Activated CD4-positive, alpha-beta T cell treated with anti-CD3 and anti-CD28 coated beads for 4 hours (primary cell): ENCODE measurements around the gene SOD1.
A peak's percentile ranks its signal among the peaks of the same experiment; 100 is the strongest.
"Not testable (repeated sequence)": the region's sequence is repeated elsewhere in the genome, so short reads cannot be mapped to it uniquely, and the experiment has no call there.

ENCODE experiments used
- DNase-seq, 2 donors: peaks; one replicate each; pipeline ENCODE4 v3.0.0-alpha.2; 2020

SOD1 gene

DNA sequence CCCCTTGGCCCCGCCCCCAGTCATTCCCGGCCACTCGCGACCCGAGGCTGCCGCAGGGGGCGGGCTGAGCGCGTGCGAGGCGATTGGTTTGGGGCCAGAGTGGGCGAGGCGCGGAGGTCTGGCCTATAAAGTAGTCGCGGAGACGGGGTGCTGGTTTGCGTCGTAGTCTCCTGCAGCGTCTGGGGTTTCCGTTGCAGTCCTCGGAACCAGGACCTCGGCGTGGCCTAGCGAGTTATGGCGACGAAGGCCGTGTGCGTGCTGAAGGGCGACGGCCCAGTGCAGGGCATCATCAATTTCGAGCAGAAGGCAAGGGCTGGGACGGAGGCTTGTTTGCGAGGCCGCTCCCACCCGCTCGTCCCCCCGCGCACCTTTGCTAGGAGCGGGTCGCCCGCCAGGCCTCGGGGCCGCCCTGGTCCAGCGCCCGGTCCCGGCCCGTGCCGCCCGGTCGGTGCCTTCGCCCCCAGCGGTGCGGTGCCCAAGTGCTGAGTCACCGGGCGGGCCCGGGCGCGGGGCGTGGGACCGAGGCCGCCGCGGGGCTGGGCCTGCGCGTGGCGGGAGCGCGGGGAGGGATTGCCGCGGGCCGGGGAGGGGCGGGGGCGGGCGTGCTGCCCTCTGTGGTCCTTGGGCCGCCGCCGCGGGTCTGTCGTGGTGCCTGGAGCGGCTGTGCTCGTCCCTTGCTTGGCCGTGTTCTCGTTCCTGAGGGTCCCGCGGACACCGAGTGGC lies at the start of gene SOD1:
Gene SOD1, plus strand, starts transcription at position 158 of the 723 bp plus-strand sequence. Its CDS starts 77 bp downstream, at position 235.
- DNase-seq: peak; percentile 97

DNA sequence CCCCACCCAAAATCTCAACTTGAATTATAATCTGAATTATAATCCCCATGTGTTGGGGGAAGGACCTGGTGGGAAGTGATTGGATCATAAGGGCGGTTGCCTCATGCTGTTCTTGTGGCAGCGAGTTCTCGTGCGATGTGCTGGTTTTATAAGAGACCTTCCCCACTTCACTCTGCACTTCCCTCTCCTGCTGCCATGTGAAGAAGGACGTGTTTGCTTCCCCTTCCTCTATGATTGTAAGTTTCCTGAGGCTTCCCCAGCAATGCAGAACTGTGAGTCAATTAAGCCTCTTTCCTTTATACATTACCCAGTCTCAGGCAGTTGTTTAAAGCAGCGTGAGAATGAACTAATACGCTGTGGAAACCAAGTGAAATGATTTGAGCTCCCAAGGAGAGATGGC lies 48.0 kb upstream of the SOD1 start:
- DNase-seq: no peak

DNA sequence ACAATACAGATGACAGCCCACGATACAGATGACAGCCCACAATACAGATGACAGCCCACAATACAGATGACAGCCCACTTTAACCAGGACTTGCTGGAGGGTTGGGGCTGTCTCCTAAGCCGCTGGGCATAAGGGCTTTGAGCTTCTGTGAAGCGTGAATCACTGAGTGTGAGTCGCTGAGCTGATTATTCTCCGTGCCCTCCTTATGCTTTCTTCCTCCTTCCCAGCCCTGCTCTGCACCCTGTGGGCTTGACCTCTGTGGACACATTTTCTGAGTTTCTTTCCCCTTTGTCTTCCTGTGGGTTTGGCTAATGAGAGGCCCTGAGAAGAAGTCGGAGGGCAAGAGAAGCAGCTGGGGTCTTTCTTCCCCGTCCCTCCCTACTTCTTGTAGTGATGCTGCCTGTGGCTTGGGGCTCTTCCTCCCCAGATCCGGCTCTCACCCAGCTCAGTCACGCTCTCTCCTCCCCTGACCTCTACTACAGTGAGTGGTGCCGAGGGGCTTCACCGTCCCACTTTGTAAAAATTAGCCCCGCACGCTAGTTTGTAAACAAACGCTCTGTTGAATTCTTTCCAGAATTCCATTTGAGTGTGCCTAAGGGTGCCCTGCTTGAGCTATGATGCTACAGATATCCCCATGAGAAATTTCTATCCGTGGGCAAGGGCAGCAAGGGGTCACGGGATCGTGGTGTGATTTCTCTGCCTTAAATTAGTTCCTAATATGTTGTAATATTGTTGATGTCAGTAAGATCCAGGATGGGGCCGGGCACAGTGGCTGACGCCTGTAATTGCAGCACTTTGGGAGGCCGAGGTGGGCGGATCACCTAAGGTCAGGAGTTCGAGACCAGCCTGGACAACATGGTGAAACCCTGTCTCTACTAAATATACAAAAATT lies 46.4 kb upstream of the SOD1 start:
- DNase-seq: no peak

DNA sequence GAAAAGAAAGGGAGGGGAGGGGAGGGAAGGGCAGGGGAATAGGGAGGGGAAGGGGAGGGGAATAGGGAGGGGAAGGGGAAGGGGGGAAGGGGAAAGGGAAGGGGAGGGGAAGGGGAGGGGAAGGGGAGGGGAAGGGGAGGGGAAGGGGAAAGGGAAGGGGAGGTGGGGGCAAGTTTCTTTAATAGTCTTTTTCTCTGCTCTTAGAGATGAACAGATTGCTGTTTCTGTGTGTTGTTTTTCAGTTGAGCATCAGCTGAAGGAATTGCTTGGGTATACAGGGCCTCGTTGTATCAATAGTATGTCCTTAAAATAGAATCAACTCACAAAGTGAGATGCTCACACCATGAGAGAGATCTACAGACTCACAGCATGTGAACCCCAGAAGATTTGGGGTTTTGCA lies 44.8 kb upstream of the SOD1 start:
- DNase-seq: no peak

DNA sequence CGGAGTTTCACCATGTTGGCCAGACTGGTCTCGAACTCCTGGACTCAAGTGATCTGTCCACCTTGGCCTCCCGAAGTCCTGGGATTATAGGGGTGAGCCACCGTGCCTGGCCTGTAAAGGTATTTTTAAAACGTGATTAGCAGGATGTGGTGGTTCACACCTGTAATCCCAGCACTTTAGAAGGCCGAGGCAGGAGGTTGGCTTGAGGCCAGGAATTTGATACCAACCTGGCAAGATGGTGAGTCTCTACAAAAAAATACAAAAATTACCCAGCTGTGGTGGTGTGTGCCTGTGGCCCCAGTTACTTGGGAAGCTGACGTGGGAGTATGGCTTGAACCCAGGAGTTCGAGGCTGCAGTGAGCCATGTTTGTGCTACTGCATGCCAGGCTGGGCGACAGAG lies 43.3 kb upstream of the SOD1 start:
- DNase-seq: no peak

DNA sequence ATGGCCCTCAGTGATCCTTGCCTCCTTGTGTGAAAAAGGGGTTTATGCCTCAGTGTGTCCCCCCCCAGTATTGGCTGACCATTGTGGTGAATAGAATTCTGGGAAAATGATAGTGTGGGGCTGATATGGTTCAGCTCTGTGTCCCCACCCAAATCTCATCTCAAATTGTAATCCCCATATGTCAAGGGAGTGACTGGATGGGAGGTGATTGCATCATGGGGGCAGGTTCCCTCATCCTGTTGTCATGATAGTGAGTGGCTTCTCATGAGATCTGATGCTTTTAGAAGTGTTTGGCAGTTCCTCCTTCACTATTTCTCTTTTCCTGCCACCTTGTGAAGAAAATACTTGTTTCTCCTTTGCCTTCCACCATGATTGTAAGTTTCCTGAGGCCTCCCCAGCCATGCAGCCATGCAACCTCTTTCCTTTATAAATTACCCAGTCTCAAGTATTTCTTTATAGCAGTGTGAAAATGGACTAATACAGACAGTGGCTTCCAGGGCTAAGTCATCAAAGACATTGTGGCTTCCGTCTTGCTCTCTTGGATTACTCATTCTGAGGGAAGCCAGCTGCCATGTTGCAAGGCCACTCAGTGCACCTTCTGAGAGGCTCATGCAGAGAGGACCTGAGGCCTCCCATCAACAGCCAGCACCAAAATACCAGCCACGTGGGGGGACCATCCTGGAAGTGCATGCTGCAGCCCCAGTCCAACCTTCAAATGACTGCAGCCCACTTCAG lies 40.6 kb upstream of the SOD1 start:
- DNase-seq: no peak

DNA sequence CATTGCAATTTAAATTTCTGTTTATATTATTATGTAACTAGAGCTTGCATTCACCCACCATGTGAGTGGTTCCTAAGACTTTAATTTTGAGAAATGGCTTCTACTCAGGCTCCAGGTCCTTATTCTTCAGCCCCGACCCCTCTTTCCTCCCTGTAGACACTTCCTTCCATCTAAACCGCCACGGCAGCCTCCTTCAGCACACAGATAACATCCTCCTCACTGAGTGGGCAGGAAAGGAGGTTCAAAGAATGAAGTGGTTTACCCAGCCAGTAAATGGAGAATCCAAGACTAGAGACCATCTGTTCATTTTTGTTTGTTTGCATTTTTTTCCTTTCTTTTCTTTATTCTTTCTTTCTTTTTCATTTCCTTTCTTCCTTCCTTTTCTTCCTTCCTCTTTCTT lies 37.1 kb upstream of the SOD1 start:
- DNase-seq: no peak

DNA sequence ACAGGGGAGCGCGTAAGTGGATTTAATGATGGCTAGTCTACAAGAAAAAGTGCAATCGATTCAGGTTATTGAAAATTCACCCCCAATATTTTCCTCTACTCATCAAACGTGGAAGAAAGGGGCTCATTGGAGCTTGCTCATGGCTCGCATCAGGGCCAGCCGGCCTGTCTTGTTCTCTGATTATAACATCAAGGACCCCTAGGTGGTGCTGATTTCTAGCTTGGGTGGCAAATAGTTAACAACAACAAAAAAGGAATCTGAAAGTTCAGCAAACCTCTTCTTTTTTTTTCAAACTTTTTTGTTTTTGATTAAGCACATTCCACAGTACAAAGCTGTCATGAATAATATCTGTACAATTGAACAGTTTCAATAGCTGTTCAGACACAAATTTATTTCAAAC lies 35.8 kb upstream of the SOD1 start:
- no peak for DNase-seq

DNA sequence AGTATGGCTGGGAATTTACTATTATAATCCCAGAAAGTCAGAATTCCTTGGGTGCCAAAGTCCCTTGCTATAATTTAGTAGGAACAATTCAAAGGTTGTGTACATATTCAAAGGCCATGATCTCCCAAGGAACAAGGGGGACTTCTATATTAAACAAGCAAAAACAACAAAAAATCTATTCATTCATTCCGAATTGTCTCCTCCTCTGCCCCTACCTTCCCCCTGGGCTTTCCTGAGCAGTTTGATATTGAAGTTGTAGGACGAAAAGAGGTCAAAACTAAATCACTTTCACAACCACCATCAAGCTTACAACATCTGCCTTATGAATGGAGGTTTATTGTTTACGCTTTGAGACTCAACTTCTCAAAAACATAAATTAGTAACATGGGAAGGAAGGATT lies 35.3 kb upstream of the SOD1 start:
- DNase-seq: no peak

DNA sequence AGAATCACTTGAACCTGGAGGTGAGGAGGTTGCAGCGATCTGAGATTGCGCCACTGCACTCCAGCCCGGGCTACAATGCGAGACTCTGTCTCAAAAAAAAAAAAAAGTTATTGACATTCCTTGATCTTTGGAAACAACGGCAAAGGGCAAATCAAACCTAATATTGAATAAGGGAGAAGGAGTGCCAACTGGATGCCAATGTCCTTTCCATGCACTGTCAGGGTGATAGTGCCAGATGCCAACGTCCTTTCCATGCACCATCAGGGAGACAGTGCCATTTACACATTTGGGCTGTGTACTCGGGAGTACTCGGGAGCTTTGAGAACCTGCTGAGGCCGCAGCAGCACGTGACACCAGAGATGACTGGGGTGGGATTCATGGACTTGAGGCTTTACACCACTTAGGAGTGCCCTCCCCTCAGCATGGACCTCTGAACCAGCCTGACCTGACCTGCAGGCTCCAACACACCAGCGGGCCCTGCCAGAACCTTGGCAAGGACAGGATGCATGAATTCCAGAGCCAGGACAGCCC lies 34.5 kb upstream of the SOD1 start:
- no peak for DNase-seq

DNA sequence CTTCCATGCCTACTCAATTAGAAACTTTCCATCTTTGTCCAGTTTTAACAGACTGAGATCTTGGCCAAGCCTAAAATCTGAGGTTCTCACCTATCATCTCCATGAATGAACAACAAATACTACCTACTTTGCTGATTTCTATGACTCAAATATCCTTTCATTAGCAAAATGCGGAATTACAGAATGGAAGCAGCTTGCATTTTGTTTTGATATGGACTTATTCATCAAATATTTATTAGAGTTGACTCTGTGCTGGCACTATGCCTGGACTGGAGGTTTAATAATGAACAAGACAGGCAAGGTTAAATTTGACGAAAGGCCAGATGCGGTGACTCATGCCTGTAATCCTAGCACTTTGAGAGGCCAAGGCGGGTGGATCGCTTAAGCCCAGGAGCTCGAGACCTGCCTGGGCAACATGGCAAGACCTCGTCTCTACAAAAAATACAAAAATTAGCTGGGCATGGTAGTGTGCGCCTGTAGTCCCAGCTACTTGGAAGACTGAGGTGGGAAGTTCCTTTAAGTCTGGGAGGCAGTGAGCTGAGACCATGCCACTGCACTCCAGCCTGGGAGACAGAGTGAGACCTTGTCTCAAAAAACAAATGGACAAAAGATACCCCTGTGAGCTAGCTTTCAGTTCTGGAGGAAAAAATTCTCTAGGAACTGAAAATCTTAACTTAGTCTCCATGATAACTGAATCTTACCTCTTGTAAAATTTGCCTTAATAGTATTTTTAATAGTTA lies 29.4 kb upstream of the SOD1 start:
- DNase-seq: no peak

DNA sequence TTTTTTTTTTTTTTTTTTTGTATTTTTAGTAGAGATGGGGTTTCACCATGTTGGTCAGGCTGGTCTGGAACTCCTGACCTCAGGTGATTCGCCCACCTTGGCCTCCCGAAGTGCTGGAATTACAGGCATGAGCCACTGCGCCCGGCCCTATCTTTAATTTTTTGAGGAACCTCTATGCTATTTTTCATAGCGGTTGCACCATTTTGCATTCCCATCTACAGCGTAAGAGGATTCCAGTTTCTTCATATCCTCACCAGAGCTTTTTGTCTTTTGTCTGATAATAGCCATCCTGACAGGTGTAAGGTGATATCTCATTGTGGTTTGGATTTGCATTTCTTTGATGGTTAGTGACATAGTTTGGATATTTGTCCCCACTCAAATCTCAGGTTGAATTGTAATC lies 27.6 kb upstream of the SOD1 start:
- not testable (repeated sequence) for DNase-seq

DNA sequence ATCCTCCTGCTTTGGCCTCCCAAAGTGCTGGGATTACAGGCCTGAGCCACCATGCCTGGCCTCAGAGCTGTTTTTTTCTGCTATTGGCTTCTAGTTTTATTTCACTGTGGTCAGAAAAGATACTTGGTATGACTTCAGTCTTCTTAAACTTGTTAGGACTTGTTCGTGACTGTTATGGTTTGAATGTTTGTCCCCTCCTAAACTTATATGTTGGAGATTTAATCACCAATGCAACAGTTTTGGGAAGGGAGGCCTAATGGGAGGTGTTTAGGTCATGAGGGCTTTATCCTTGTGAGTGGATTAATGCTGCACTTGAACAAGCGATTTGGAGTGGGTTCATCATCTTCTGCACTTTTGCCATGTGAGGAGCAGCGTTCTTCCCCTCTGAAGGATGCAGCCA lies 24.5 kb upstream of the SOD1 start:
- no peak for DNase-seq

DNA sequence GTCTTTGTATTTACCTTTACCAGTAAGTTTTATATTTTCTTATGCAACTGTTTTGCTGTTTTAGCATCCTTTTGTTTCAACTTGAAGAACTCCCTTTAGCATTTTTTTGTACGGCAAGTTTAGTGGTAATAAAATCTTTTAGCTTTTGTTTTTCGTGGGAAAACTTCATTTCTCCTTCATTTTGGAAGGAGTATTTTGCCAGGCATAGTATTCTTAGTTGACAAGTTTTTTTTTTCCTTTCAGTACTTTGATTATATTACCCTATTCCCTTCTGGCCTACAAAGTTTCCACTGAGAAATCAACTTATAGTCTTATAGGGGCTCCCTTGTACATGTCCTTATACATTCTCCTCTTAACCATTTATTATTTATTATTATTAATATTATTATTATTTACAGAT lies 22.6 kb upstream of the SOD1 start:
- DNase-seq: no peak

DNA sequence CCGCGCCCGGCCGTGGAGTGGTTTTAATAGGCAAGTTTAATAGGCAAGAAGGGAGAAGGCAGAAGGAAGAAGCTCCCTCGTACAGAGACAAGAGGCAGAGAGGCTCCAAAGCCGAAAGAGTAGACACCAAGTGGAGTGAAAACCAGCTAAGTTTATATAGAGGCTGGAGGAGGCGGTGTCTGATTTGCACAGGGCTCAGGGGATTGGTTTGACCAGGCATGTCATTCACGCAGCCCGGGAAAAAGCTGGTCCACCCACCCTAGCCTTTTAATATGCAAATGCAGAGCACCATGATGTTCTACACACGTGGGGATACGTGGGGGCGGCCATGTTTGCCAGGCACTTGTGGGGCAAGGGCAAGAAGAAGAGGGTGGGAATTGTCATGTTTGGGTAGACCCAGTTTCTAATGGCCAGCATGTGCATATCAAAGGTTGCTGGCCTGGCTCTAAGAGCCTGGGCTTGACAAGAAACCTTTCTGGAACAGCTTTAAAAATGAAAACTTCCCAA lies 18.0 kb upstream of the SOD1 start:
- no peak for DNase-seq

DNA sequence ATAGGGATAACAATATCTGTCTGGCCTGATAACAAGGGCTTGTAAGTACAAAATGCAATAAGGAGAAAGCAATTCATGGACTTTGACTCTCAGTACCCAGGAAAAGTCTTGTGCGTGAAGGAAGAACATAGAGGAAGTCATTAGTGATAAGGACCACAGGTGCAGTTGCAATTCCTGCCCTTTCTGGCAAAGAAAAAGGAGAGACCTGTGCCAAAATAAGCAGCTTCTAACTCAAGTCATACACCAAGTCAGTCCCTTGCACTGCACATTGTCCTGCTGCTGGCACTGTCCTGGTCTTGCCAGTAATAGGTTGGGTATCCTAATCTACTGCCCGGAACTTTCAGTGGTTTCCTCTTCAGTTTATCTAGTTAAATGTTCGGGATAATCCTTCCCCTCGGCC lies 14.8 kb upstream of the SOD1 start:
- DNase-seq: no peak

DNA sequence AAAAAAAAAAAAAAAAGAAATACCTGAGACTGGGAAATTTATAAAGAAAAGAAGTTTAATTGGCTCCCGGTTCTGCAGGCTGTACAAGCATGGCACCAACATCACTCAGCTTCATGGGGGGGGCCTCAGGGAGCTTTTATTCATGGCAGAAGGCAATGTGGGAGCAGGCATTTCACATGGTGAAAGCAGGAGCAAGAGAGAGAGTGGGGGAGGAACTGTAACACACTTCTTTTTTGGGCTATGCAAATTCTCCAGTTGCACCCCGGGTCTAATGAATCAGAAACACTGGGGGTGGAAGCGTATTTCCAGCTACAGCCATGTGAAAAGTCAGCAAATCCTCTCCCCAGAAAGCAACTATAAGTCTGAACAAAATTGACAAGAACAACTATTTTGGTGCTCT lies 11.8 kb upstream of the SOD1 start:
- DNase-seq: no peak

DNA sequence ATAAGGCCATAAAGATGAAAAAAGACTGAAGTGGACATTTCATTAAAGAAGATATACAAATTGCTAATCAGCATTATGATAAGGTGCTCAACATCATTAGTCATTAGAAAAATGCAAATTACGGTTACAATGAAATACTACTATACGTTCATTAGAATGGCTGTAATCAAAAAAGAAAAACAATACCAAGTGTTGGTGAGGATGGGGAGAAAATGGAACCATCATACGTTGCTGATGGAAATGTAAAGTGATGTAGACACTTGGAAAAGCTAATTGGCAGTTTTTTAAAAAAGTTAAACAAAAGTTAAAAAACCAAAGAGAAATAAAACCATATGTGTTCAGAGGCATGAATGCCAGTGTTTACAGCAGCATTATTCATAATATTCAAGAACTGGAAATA lies 8.6 kb upstream of the SOD1 start:
- DNase-seq: no peak

DNA sequence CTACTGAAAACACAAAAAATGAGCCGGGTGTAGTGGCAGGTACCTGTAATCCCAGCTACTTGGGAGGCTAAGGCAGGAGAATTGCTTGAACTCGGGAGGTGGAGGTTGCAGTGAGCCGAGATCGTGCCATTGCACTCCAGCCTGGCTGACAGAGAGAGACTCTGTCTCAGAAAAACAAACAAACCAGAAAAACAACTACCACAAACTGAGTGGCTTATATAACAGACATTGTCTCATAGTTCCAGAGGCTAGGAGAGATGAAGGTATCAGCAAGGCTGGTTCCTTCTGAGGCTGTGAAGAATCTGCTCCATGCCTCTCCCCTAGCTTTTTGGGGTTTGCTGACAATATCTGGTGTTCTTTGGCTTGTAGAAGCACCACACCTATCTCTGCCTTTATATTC lies 8.0 kb upstream of the SOD1 start:
- DNase-seq: not testable (repeated sequence)

DNA sequence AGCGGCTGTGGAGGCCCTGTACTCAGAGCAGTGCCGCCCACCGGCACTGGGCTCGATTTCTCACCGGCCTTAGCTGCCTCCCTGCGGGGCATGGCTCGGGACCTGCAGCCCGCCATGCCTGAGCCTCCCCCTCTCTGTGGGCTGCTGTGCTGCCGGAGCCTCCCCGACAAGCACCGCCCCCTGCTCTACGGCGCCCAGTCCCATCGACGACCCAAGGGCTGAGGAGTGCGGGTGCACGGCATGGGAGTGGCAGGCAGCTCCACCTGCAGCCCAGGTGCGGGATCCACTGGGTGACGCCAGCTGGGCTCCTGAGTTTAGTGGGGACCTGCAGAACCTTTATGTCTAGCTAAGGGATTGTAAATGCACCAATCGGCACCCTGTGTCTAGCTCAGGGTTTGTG lies 5.2 kb upstream of the SOD1 start:
- DNase-seq: no peak

DNA sequence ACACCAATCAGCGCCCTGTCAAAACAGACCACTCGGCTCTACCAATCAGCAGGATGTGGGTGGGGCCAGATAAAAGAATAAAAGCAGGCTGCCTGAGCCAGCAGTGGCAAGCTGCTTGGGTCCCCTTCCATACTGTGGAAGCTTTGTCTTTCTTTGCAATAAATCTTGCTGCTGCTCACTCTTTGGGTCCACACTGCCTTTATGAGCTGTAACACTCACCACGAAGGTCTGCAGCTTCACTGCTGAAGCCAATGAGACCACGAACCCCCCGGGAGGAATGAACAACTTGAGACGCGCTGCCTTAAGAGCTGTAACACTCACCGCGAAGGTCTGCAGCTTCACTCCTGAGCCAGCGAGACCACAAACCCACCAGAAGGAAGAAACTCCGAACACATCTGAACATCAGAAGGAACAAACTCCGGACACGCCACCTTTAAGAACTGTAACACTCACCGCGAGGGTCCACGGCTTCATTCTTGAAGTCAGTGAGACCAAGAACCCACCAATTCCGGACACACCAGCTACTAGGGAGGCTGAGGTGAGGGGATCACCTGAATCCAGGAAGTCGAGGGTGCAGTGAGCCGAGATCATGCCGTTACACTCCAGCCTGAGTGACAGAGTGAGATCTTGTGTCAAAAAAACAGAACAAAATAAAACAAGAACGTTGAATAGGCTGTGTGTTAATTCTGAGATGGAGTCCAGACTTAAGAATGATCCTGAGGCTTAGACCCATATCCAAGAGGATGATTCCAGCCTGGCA lies 4.5 kb upstream of the SOD1 start:
- not testable (repeated sequence) for DNase-seq
